Erythroblast (primary cell): ENCODE measurements around the gene CDX2.

Experiments
- DNase-seq, 2 experiments: peaks; one replicate each; lab custom pipeline; 2025; lab: John Stamatoyannopoulos, UW
- GATA1 ChIP-seq: IDR thresholded peaks from 2 replicates; pipeline ENCODE4 v1.6.1; 2011; ENCODE audit warnings: low read depth, mild to moderate bottlenecking, control low read depth, low read length, moderate library complexity
- POLR2A ChIP-seq: IDR thresholded peaks from 2 replicates; pipeline ENCODE4 v1.6.1; 2011; ENCODE audit warnings: mild to moderate bottlenecking, low read length

CDX2 gene

DNA sequence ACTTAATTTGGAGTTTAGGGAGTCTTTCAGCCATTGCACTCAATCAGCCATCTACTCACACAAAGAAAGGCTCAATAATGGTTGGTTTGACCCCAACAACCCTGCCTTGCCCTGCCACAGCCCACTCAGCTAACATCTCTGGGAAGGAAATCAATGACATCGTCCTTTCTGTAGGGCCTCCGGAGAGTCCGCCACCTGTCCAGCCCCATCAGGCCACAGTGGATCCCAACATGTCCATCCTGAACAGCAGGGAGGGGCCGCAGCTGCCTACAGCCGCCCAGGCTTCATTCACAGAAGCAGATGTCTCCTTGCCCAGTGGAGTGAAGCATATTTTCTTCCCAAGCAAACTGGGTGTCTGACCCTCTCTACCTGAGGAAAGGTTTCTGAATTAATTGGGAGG, 4.2 kb upstream of the CDX2 start:
- no peak for DNase-seq
- TF ChIP-seq POLR2A (no peak), GATA1 (no peak)

DNA sequence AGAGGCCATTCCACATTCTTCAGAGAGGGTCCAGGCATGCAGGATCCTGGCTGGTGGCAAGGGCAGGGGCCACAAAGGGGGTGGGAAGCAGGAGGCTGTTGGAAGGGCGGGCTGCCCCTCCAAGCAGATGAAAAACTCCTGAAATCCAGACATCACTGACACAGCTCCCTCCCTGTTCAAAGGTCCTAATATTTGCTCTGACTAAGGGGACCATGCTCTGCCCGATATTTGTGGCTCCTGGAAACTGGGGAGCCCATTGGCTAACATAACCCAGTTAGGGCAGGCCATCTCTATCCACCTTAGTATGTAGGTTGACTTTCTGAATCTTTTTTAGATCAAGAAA, 3.3 kb upstream of the CDX2 start:
- TF ChIP-seq GATA1 (no peak), POLR2A (no peak)

DNA sequence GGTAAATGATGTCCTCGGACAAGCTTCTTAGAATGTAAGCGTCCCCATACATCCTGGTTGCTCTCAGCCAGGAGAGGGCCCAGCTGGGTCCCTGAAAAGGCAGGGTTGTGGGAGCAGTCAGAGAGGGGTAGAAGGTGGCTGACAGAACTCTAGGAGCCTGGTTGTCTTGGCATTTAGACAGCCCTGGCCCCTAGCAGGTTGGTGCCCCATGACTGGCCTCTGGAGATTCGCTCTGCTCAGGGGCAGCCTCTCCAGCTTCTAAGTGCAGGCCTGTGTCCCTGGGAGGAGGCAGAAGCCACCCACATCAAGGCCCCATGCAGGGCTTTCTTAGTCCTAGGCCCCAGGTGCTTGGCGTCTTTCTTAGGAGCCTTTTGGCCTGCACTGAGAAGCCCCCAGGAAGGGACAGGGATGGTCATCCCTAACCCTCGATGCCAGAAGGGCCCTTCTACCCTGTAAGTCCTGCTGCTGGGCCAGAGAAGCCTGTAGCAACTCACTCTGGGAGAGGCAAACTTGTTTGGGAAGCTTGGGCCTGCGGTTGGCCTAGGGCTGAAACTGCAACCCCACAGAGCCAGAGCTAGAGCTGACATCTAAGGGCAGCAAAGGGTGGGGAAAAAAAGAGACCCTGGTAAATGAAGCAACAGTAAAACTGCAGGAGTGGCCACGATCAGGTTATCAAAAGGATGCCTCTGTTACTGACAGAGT, 2.8 kb upstream of the CDX2 start:
- TF ChIP-seq GATA1: no peak
- no peak for TF ChIP-seq POLR2A
- no peak for DNase-seq

More for the DNA sequence above, 3.3 kb upstream of the CDX2 start:
- no peak for DNase-seq

DNA sequence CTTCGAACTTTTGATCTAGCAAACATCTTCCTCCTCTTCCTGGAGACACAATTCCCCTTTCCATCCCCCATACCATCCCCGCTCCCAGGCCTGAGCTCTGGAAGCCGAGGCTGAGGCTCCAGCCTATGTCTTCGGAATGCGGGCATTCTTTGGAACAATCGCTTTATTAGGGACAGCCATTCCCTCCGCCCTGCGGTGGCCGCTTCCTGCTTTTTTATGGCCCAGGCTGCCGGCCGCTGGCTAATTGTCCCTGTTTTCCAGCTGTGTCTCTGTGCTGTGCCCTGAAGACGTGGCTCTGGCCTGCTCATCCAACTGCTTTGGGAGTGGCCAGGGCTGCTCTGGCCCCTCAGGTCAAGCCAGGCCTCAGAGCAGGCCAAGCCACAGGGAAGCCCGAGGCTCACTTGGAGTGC, 2.1 kb upstream of the CDX2 start:
- TF ChIP-seq GATA1: no peak
- no peak for TF ChIP-seq POLR2A
- no peak for DNase-seq

DNA sequence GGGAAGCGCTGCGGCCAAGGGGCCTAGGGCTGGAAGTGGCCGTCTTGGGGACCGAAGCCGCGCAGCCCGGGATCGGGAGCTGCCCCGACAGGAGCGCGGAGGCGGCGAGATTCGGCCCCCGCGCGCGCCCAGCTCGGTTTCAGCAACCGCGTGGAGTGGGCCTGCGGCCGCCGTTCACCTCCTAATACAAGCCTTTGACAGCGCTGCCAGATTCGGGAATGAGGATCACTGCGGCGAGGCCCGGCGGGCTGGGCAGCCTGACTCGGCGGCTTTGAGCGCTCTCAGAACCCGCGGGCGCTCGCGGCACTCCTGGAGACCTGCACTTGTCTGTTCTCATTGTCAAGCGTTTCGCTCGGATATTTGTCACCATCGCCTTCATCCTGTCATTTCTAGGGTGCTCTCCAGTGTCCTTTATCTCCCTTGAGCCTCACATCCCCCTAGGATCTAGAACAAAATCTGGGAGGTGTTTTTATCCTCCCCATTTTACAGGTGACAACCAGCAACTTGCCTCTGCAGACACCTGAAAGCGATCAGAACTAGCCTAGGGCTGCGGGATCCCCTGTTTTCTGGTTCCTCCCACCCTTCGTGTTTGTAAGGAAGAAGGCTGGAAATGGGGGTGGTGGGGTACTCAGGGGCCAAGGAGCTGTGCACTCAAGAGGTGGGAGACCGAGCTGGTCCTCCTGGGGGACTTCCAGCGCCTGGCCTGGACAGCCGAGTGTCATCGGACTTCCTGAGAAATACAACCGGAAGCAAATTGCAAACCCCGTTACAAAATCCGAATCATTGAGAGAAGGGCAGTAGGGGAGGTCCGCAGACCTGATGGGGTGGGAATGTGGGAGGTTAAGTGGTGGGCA, 1.5 kb upstream of the CDX2 start:
- TF ChIP-seq POLR2A (no peak), GATA1 (no peak)
- no peak for DNase-seq

DNA sequence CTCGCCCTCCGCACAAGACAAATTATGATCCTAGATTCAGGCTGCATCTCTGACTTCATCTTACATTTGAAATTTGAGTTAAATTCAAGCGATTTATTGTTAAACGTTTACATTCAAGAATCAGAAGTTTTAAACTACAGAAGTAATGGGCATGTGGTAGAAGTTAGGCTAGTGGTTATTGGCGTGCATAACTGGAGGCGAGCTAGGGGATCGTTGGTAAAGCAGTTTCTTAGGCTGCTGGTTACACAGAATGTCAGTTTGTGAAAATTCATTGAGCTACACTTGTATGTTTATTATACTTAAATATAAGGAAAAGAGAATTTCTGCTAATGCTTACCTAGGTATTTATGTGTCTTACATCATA, 733 bp upstream of the CDX2 start:
- DNase-seq: no peak
- TF ChIP-seq POLR2A: no peak
- no peak for TF ChIP-seq GATA1

DNA sequence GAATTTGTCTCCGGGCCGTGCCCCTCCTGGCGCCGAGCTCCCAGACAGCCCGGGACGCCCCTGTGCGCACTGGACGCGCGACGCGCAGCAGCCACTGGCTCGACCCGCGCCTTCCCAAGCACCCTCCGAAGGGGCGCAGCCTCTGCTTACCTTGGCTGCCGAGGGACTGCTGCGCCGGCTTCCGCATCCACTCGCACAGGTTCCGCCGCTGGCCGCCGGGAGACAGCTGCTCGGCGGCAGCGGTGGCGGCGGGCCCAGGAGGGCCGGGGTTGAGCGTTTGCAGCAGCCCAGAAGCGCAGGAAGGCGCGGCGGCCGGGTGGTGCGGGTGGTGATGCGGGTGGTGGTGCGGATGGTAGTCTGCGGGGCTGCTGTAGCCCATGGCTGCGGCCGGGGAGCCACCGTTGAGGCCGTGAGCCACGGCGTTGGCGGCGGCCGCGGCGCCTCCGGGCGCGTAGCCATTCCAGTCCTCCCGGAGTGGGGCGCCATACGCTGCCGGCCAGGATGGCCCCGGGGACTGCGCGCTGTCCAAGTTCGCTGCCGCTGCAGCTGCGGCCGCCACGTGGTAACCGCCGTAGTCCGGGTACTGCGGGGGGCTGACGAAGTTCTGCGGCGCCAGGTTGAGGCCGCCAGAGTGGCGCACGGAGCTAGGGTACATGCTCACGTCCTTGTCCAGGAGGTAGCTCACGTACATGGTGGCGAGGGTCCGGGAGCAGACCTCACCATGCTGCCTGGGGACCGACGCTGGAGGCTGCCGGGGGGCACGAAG, 616 bp downstream of the CDX2 start:
- TF ChIP-seq POLR2A: no peak
- no peak for DNase-seq

DNA sequence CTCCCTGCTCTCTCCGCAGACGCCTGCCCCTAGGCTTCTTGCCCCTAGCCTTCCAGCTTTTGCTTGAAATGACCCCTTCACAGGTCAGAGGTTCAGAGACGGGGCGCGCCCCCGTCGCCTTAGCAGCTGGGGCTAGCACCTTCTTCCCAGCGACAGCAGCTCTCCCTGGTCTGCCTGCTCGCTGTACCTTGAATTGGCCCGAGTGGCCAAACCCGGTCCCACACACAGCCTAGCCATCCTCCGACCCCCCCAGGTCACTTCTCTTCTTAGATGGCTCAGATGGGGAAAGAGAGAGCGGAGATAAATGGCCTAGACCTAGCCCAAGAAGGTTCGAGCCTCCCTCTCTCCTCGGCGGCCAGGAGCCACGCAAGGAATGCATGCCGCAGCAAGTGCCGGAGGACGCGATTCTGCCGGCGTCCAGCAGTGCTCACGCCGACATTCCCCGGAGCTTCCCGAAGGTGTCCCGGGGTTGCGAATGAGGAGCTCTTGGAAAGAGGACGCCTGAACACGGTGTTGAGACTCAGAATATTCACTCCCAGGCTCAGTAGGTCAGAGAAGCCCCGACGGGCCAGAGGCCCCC, 1.3 kb downstream of the CDX2 start:
- TF ChIP-seq GATA1 (no peak), POLR2A (no peak)
- DNase-seq: no peak

DNA sequence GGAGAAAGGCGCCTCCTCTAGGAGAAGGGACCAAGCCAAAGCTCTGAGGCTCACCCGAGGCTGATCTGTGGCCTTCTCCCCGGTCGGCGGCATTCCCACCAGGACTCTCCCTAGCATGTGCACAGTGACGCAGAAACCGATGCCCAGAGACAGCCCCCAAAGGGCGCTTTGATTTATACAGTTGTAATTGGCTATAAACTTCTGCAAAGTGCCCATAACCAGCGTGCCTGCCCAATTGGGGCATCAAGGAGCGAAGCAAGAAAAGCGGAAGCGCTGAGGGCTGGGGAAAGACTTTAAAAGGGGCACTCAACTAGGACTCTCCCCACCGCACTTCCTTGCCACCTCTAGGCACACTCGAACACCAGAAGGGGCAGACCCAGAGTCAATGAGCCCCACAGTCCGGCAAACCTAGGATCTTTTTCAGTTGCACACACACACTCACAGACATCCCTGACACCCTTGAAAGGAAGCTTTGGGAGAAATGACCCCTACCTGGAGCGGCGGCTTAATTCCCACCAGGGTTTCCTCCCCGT, 1.8 kb downstream of the CDX2 start:
- no peak for TF ChIP-seq POLR2A
- no peak for TF ChIP-seq GATA1
- no peak for DNase-seq

DNA sequence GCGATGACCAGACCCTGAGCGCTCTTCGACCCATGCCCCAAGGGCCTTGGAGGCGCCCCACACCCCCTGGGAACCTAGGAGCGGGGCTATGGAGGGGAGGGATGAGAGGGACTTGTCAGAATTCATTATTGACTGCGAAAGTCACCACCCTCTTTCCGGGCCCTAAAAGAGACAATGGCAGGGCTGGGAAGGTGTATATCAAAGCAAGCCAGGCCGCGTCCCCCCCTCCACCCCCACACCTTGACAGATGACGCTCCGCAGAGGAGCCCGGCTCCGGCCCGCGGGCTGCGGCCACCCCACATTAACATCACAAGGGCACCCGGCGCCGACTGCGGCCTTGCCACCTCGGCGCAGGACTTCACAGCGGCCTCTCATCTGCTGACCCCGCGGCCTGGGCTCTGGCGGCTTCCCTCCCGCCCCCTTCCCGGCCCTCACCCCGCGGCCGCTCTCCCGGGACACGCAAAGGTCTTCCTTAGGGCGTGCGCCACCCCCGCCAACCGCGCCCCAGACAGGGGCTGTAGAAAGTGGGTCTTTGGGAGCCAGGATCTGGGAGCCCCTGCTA, 2.4 kb downstream of the CDX2 start:
- DNase-seq: no peak
- TF ChIP-seq GATA1 (no peak), POLR2A (no peak)

DNA sequence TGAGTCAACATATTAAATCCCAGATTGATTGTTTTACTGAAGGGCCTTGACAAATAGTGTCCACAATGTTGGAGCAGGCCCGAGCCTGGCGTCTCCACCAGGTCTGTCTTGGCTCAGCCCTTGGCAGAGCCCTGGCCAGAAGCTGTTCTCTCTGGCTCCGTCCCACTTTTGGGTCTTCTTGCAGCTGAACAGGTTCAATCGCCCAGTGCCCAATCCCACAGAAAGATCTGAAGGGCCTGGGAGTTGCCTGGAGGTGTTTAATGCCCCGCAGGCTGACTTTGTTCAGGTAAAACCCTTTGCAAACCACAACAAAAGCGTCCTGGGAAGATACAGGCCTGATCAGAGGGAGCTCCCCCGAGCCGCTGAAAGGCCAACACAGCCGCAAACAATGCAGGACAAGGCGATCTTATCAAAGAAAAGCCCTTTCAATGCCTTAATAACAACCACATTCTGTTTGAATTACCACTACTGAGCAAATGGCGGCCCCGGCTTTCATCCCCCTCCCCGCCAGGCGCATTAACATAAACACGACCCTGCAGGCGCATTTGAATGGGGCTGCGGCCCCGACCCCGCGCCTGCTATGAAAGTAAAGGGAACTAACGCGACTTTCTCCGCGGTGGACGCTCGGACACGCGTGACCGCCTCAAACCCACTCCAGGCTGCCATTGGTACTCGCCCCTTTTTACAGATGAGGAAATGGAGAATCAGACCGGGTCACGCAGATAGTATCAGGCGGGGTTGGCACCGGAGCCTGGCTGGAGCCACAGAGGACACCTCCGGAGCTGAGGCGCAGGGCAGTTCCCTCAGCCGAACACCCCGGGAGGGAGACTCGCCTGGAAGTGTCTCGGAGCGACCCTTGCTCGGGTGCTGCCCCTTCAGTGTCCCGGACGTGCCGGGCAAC, 3.1 kb downstream of the CDX2 start:
- TF ChIP-seq GATA1: no peak
- no peak for TF ChIP-seq POLR2A
- no peak for DNase-seq

DNA sequence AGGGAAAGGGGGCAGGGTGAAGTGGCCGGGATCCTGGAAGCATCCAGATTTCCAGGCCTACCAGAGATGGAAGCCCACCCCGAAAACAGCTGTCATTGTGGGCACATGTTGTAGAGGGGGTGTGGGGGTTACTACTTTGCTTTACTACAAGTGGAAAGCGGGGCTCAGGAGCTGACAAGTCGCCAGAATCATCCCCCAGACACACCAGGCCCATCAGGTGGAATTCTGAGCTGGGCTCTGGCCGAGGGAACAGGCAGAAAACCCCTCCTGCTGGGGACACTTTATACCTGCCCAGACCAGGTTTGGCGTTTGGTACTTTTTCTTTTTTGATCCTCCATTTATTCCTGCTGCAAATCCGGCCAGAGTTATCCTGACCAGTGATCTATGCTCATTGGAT, 3.8 kb downstream of the CDX2 start:
- DNase-seq: no peak
- no peak for TF ChIP-seq GATA1
- no peak for TF ChIP-seq POLR2A
